22Rv1 (cell line): ENCODE results near the gene PPP6R2.
"Not testable (repeated sequence)": the region's sequence is repeated elsewhere in the genome, so short reads cannot be mapped to it uniquely, and the experiment has no call there.

Experiments
- H3K27ac ChIP-seq: fragments of 450-650 bp; 2 replicates; pipeline ENCODE4 v1.5.1; 2017
- ZFX ChIP-seq: fragments of 450-650 bp; IDR thresholded peaks from 2 replicates; pipeline ENCODE4 v1.6.1; 2017; ENCODE audit warnings: antibody characterized with exemption, borderline replicate concordance
- TF ChIP-seq, protein P1 (sequence below): fragments of 450-650 bp; IDR thresholded peaks from 2 replicates; pipeline ENCODE4 v1.5.1; 2017; ENCODE audit warnings: mild to moderate bottlenecking

The PPP6R2 gene

GRCh38 chr22:50319503-50319951 lies 23.6 kb upstream of the PPP6R2 start:
- no peak overlapping the region for H3K27ac ChIP-seq
- no peak for TF ChIP-seq ZFX
- TF ChIP-seq, protein P1, sequence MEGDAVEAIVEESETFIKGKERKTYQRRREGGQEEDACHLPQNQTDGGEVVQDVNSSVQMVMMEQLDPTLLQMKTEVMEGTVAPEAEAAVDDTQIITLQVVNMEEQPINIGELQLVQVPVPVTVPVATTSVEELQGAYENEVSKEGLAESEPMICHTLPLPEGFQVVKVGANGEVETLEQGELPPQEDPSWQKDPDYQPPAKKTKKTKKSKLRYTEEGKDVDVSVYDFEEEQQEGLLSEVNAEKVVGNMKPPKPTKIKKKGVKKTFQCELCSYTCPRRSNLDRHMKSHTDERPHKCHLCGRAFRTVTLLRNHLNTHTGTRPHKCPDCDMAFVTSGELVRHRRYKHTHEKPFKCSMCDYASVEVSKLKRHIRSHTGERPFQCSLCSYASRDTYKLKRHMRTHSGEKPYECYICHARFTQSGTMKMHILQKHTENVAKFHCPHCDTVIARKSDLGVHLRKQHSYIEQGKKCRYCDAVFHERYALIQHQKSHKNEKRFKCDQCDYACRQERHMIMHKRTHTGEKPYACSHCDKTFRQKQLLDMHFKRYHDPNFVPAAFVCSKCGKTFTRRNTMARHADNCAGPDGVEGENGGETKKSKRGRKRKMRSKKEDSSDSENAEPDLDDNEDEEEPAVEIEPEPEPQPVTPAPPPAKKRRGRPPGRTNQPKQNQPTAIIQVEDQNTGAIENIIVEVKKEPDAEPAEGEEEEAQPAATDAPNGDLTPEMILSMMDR: no peak

- TF ChIP-seq, protein P1: no peak
- no peak for TF ChIP-seq ZFX
- no peak overlapping the region for H3K27ac ChIP-seq
Observed at GRCh38 chr22:50320116-50320515, 23.0 kb upstream of the PPP6R2 start.

GRCh38 chr22:50320671-50321325 lies 22.3 kb upstream of the PPP6R2 start:
- TF ChIP-seq ZFX: no peak
- TF ChIP-seq, protein P1: no peak
- no peak overlapping the region for H3K27ac ChIP-seq

DNA sequence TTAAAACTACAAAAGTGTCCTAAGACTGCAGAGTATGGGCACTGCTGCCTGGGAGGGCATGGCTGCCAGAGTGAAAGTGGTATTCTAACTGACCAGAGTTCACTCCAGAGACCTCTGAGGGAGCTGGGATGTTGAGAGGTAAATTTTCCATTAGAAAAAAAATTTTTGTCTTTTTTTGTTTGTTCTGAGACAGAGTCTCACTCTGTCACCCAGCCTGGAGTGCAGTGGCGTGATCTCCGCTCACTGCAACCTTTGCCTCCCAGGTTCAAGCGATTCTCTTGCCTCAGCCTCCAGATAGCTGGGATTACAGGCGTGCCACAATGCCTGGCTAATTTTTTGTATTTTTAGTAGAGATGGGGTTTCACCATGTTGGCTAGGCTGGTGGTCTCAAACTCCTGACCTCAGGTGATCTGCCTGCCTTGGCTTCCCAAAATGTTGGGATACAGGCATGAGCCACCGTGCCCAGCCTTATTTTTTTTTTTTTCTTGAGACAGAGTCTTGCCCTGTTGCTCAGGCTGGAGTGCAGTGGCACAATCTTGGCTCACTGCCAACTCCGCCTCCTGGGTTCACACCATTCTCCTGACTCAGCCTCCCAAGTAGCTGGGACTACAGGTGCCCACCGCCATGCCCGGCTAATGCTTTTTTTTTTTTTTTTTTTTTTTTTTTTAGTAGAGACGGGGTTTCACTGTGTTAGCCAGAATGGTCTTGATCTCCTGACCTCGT lies 20.6 kb upstream of the PPP6R2 start:
- H3K27ac ChIP-seq: not testable (repeated sequence)

- no peak overlapping the region for H3K27ac ChIP-seq
- TF ChIP-seq, protein P1: no peak
- no peak for TF ChIP-seq ZFX
Observed at GRCh38 chr22:50323900-50324299, 19.2 kb upstream of the PPP6R2 start.

DNA sequence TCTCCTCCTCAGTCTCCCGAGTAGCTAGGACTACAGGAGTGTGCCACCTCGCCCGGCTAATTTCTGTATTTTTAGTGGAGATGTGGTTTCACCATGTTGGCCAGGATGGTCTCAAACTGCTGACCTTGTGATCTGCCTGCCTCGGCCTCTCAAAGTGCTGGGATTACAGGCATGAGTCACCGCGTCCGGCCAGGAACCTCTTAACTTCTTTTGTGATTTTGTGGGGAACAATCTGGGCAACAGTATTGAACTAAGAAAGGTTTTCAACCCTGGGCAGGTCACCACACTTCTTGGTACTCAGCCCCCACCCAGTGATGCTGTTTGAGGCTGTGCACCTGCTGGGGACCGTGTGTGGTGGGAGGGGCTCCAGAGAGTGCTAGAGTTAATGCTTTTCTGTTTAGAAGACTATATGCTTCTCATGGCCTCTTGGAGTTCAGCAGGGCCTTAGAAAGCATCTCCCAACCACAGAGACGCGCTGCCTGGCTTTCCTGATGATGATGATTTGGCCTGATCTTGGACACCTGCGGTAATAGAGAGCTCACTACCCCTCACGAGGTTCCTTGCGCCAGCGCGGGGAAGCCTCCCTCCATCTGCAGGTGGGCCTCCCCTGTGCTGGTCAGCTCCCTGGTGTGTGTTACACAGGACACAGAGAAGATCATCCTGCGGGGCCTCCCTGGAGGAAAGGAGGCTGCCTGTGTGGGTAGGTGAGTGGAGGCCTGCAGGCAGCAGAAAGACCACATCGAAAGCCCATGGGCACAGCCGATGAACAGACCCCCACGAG lies 17.5 kb upstream of the PPP6R2 start:
- H3K27ac ChIP-seq: no peak overlapping the region; the same call in 1 of the 2 replicates
- no peak for TF ChIP-seq ZFX
- TF ChIP-seq, protein P1: no peak

GRCh38 chr22:50326225-50326955 lies 16.7 kb upstream of the PPP6R2 start:
- H3K27ac ChIP-seq: peak overlapping the region; percentile 97
- TF ChIP-seq, protein P1: no peak
- TF ChIP-seq ZFX: no peak
